ENCODE data around the gene NDRG3. TPM values are rescaled to one million over a fixed set of nuclear protein-coding genes. Genes with fewer than 3 reads are reported as not detected.

Gene NDRG3
- total and polyA plus RNA-seq, 2 of the 4 experiments (the other 2 are of a cell fraction) = 24.8 to 34.2 TPM

GRCh38 chr20:36777167-36777566, 31.3 kb upstream of the NDRG3 start:
- H3K23ac ChIP-seq (ENCODE audit: low read depth, low read length) = no peak overlapping the region
- no peak overlapping the region for H2BK15ac ChIP-seq (ENCODE audit: low read depth, low read length)
- TF ChIP-seq USF2 (IDR thresholded peaks at IDR 0.05; ENCODE audit: low read depth, low read length) = no peak
- TF ChIP-seq NFE2L2 (IDR thresholded peaks at IDR 0.05; ENCODE audit: low read depth, low read length) = no peak
- no peak for TF ChIP-seq BHLHE40 (IDR thresholded peaks at IDR 0.05; ENCODE audit: low read depth, low read length)
- no peak for TF ChIP-seq MAZ (IDR thresholded peaks at IDR 0.05; ENCODE audit: borderline replicate concordance, low read depth, low read length)
- TF ChIP-seq POLR2A (IDR thresholded peaks at IDR 0.05; ENCODE audit: low read depth, low read length) = no peak
- no peak for TF ChIP-seq FOS (IDR thresholded peaks at IDR 0.05; ENCODE audit: low read depth, low read length)
- no peak for TF ChIP-seq MXI1 (IDR thresholded peaks at IDR 0.05; ENCODE audit: borderline replicate concordance, low read depth, low read length)
- no peak for TF ChIP-seq ELK1 (IDR thresholded peaks at IDR 0.05; ENCODE audit: borderline replicate concordance, low read depth, low read length)
- no peak for TF ChIP-seq CEBPB (IDR thresholded peaks at IDR 0.05; ENCODE audit: low read depth, low read length)
- no peak for TF ChIP-seq MAFK (IDR thresholded peaks at IDR 0.05; ENCODE audit: low read depth, low read length)
- no peak for TF ChIP-seq RAD21 (IDR thresholded peaks at IDR 0.05; ENCODE audit: low read length)
- no peak for TF ChIP-seq RFX5 (IDR thresholded peaks at IDR 0.05; ENCODE audit: low read depth, low read length)
- TF ChIP-seq CTCF (conservative IDR thresholded peaks at IDR 0.05; ENCODE audit: low read depth, low read length) = no peak
- TF ChIP-seq RCOR1 (IDR thresholded peaks at IDR 0.05; ENCODE audit: insufficient replicate concordance, low read length) = no peak
- TF ChIP-seq CHD1 (IDR thresholded peaks at IDR 0.05; ENCODE audit: low read depth, low read length) = no peak
- TF ChIP-seq SMC3 (IDR thresholded peaks at IDR 0.05; ENCODE audit: low read depth, low read length) = no peak
- 0 out of 2 replicates have a peak, but pooled peaks cover 2% of the 10 kb centered on the region for H3K4me1 ChIP-seq (ENCODE audit: control insufficient read depth, insufficient read depth, low read length)
- no peaks in the 10 kb centered on the region; the same call in 1 of the 2 replicates for H3K9me1 ChIP-seq (ENCODE audit: insufficient read depth, low read length)
- H3K79me1 ChIP-seq (ENCODE audit: low read depth in 1 of 2, low read length in 2 of 2) = peaks cover 8 to 20% of the 10 kb centered on the region in 2 experiments
- intact Hi-C loops (cut with micrococcal nuclease) (no loop called here), dilution Hi-C loops (cut with HindIII; ENCODE audit: low sequenced_read_pairs, unreplicated experiment) (no loop called here), in situ Hi-C loops (cut with MboI; ENCODE audit: low sequenced_read_pairs) (no loop called here)
- no peaks in the 10 kb centered on the region; the same call in 1 of the 2 replicates for H3K36me3 ChIP-seq (ENCODE audit: control insufficient read depth, insufficient read depth, low read length)
- no peak overlapping the region for H3K4me3 ChIP-seq (ENCODE audit: insufficient read depth, low read depth, low read length)
- H4K91ac ChIP-seq (ENCODE audit: insufficient read depth, low read depth, low read length) = no peak overlapping the region
- POLR2A ChIA-PET (ENCODE audit: unreplicated experiment) = interaction anchor here (0.5 kb wide), 1 partner anchor 32 kb away, joined by 14 read pairs; no protein-coding TSS in a partner anchor
- H3K18ac ChIP-seq (ENCODE audit: low read depth, low read length) = no peak overlapping the region
- H3K56ac ChIP-seq (ENCODE audit: extremely low read depth, insufficient read depth, low read length) = no peak overlapping the region
- no peak overlapping the region for H3K9ac ChIP-seq (ENCODE audit: low read depth, low read length)
- CTCF ChIA-PET = interaction anchor here (1.2 kb wide), 1 partner anchor 86 kb away, joined by 3 read pairs; a partner anchor contains a TSS
- H2BK20ac ChIP-seq (ENCODE audit: low read depth, low read length) = no peak overlapping the region
- H4K5ac ChIP-seq (ENCODE audit: low read depth, low read length) = no peak overlapping the region
- no peaks in the 10 kb centered on the region for H3K9me3 ChIP-seq (ENCODE audit: control insufficient read depth, insufficient read depth, low read length)
- BruUV-seq (replicated peaks) = no TSS peak
- no peak overlapping the region for H2AK9ac ChIP-seq (replicated peaks; ENCODE audit: low read depth, low read length, poor library complexity)
- H3K4me2 ChIP-seq (ENCODE audit: low read depth, low read length) = no peak overlapping the region
- no peaks in the 10 kb centered on the region for H4K20me1 ChIP-seq (ENCODE audit: insufficient read depth, low read length)
- DNase-seq (no peak), ATAC-seq (ENCODE audit: low read depth) (no peak)
- no peak overlapping the region for H3K27ac ChIP-seq (ENCODE audit: insufficient read depth, low read length)
- H2BK120ac ChIP-seq (ENCODE audit: low read depth, low read length) = no peak overlapping the region
- no peaks in the 10 kb centered on the region for H3K27me3 ChIP-seq (ENCODE audit: control insufficient read depth, insufficient read depth, low read length)
- no peak overlapping the region for H3K14ac ChIP-seq (replicated peaks; ENCODE audit: low read depth, low read length)
- no peak overlapping the region for H3K4ac ChIP-seq (ENCODE audit: low read depth, low read length)
- H2AK5ac ChIP-seq (ENCODE audit: low read depth, low read length) = no peak overlapping the region
- no peak overlapping the region for H2BK5ac ChIP-seq (ENCODE audit: low read depth, low read length, poor library complexity, severe bottlenecking)
- WGBS, 2 experiments (ENCODE audit: extremely low coverage in 2 of 2, insufficient read length in 1 of 2) = no CpG with 5 or more reads among the region's 3 CpGs
- no peak overlapping the region for H2AFZ ChIP-seq (replicated peaks; ENCODE audit: low read length, poor library complexity)
- no peak overlapping the region for H4K8ac ChIP-seq (ENCODE audit: low read depth in 2 of 2, low read length in 2 of 2)
